Gastrocnemius medialis (tissue), 4 donors: ENCODE results near the gene CFAP221. TPM values are rescaled to one million over a fixed set of nuclear protein-coding genes. Genes with fewer than 3 reads are reported as not detected.

Source experiments
- ATAC-seq, 2 donors: fragments of 150-250 bp; one replicate each; pipeline ENCODE4 v1.9.1; 2016
- DNase-seq, 2 donors: peaks; one replicate each; pipeline ENCODE4 v3.0.0-alpha.2; 2019
- H3K27ac ChIP-seq, 4 donors: fragments of 200-600 bp; sonication (generic); 1 replicate in 1 of 4; 2 replicates in 3 of 4; pipeline ENCODE4 v1.5.1; 2016 to 2018; ENCODE audit warnings: mild to moderate bottlenecking in 2 of 4, moderate library complexity in 1 of 4
- H3K27me3 ChIP-seq, 3 donors: fragments of 200-600 bp; sonication (generic) in 2 of 3; 1 replicate in 1 of 3; 2 replicates in 2 of 3; pipeline versions ENCODE4 v1.5.1 to v1.6.0; 2016 to 2019; ENCODE audit warnings: mild to moderate bottlenecking in 1 of 3, moderate library complexity in 1 of 3
- H3K36me3 ChIP-seq, 2 donors: fragments of 200-600 bp; sonication (generic) in 1 of 2; one replicate each; pipeline ENCODE4 v1.5.1; 2017 to 2018
- H3K4me1 ChIP-seq, 2 donors: fragments of 200-600 bp; sonication (generic) in 1 of 2; one replicate each; pipeline ENCODE4 v1.5.1; 2016 to 2017; ENCODE audit warnings: mild to moderate bottlenecking in 2 of 2
- H3K4me3 ChIP-seq, 4 donors: fragments of 200-600 bp; sonication (generic) in 3 of 4; 1 replicate in 1 of 4; 2 replicates in 3 of 4; pipeline ENCODE4 v1.5.1; 2016 to 2019; ENCODE audit warnings: mild to moderate bottlenecking in 2 of 4
- H3K9me3 ChIP-seq, 3 donors: fragments of 200-600 bp; sonication (generic) in 2 of 3; 1 replicate in 1 of 3; 2 replicates in 2 of 3; pipeline ENCODE4 v1.5.1; 2016 to 2019
- POLR2A ChIP-seq, 2 donors: fragments of 450-650 bp; IDR thresholded peaks; one replicate each; pipeline ENCODE4 v1.6.1; 2017; ENCODE audit warnings: antibody characterized with exemption in 2 of 2, mild to moderate bottlenecking in 2 of 2, moderate library complexity in 2 of 2
- in situ Hi-C, 4 donors: fragments of 200-750 bp; cut with MboI; loops; one replicate each; pipeline versions ENCODE4 v1.15.0 to v1.8.0; 2017; ENCODE audit warnings: low sequenced_read_pairs in 4 of 4
- intact Hi-C: fragments of 100-400 bp; cut with DNase I; formaldehyde crosslinking; loops from one replicate; pipeline ENCODE4 v1.15.1; 2023; ENCODE audit warnings: low total_unique reads
- total RNA-seq, 4 donors: library from RNA; depleted of rRNA; stranded (reverse); fragments of >200 nt; gene quantifications; one replicate each; pipeline versions ENCODE4 v1.1.0 to v1.2.3, GENCODE V29; 2016
- TF ChIP-seq, protein P1 (sequence below), 5 experiments: fragments of 450-650 bp in 3 of 5; fragments of 200-600 bp in 2 of 5; sonication (generic) in 2 of 5; IDR thresholded peaks in 4 of 5; conservative IDR thresholded peaks in 1 of 5; 1 replicate in 4 of 5; 2 replicates in 1 of 5; pipeline ENCODE4 v1.5.1; 2016 to 2019; ENCODE audit warnings: antibody characterized with exemption in 5 of 5, mild to moderate bottlenecking in 3 of 5, moderate library complexity in 3 of 5

The CFAP221 gene
- total RNA-seq, 4 donors from 2014 or later: not detected

DNA sequence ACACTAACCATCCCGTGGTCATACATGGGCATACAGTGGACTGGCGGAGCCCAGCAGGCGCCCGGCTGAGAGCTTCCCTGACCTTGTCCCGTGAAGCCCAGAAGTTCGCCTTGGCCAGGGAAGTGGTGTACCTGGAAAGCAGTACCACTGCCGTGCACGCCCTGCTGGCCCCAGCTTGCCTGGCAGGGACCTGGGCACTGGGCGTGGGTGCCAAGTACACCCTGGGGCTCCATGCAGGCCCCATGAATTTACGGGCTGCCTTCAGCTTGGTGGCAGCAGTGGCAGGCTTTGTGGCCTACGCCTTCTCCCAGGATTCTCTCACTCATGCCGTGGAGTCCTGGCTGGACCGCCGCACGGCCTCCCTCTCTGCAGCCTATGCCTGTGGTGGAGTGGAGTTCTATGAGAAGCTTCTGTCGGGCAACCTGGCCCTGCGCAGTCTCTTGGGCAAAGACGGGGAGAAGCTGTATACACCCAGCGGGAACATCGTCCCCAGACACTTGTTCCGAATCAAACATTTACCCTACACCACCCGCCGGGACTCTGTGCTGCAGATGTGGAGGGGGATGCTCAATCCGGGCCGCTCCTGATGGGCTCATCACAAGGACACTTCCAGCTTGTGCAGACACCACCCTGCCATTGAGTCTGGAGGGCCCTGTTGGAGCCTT, 137.1 kb downstream of the CFAP221 start:
- H3K4me3 ChIP-seq: no peak overlapping the region
- no peaks in the 10 kb centered on the region for H3K9me3 ChIP-seq
- ATAC-seq (no peak), DNase-seq (no peak)
- in situ Hi-C loops (no loop called here), intact Hi-C loops (no loop called here)
- no peaks in the 10 kb centered on the region for H3K27me3 ChIP-seq
- H3K27ac ChIP-seq: no peak overlapping the region
- H3K36me3 ChIP-seq: peaks cover 0 to 8% of the 10 kb centered on the region in 2 donors
- TF ChIP-seq POLR2A (IDR thresholded peaks at IDR 0.05): no peak
- TF ChIP-seq, protein P1, sequence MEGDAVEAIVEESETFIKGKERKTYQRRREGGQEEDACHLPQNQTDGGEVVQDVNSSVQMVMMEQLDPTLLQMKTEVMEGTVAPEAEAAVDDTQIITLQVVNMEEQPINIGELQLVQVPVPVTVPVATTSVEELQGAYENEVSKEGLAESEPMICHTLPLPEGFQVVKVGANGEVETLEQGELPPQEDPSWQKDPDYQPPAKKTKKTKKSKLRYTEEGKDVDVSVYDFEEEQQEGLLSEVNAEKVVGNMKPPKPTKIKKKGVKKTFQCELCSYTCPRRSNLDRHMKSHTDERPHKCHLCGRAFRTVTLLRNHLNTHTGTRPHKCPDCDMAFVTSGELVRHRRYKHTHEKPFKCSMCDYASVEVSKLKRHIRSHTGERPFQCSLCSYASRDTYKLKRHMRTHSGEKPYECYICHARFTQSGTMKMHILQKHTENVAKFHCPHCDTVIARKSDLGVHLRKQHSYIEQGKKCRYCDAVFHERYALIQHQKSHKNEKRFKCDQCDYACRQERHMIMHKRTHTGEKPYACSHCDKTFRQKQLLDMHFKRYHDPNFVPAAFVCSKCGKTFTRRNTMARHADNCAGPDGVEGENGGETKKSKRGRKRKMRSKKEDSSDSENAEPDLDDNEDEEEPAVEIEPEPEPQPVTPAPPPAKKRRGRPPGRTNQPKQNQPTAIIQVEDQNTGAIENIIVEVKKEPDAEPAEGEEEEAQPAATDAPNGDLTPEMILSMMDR (IDR thresholded peaks at IDR 0.05 in 4 of 5, conservative IDR thresholded peaks at IDR 0.05 in 1 of 5): no peak
- peaks cover 7 to 8% of the 10 kb centered on the region in 2 donors for H3K4me1 ChIP-seq

DNA sequence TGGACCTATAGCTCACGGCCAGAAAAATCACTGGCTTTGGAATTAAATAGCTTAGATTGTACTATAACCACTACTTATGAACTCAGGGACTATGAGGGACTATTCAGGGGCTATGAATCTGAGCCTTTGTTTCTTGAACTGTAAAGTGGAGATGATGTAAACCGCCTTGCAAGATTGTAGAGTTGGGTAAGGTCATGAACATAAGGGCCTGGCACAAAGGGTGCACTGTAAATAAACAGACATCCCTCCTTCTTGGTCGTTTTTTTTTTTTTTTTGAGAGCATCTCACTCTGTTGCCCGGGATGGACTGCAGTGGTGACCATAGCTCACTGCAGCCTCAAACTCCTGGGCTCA, 137.6 kb downstream of the CFAP221 start:
- DNase-seq (no peak), ATAC-seq (no peak)
- H3K4me3 ChIP-seq: no peak overlapping the region
- peaks cover 0 to 8% of the 10 kb centered on the region in 2 donors for H3K36me3 ChIP-seq
- in situ Hi-C loops (no loop called here), intact Hi-C loops (no loop called here)
- H3K4me1 ChIP-seq: peaks cover 7 to 8% of the 10 kb centered on the region in 2 donors
- no peaks in the 10 kb centered on the region for H3K9me3 ChIP-seq
- TF ChIP-seq, protein P1 (IDR thresholded peaks at IDR 0.05 in 4 of 5, conservative IDR thresholded peaks at IDR 0.05 in 1 of 5): no peak
- TF ChIP-seq POLR2A (IDR thresholded peaks at IDR 0.05): no peak
- no peaks in the 10 kb centered on the region for H3K27me3 ChIP-seq
- H3K27ac ChIP-seq: no peak overlapping the region

DNA sequence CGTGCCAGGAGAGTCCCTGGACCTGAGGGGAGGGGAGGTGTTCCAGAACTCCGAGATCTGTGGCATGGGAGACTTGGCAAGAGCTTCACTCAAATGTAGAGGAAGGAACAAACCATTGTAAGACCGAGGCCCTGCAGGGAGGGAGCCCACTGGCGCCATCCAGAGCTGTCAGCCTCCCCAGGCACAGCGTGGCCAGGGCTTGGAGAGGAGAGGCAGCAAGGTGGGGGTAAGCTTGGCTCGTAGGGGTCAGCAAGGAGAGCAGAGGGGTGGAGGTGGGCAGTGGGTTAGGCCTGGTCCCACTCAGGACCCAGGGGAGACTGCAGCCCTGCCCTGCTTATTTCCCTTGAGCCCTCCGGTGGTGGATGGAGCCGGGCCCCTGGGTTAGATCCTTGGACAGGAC, 138.3 kb downstream of the CFAP221 start:
- peaks cover 7 to 8% of the 10 kb centered on the region in 2 donors for H3K4me1 ChIP-seq
- H3K27me3 ChIP-seq: no peaks in the 10 kb centered on the region
- intact Hi-C loops: no loop called here
- H3K4me3 ChIP-seq: no peak overlapping the region
- no peak for TF ChIP-seq POLR2A (IDR thresholded peaks at IDR 0.05)
- TF ChIP-seq, protein P1 (IDR thresholded peaks at IDR 0.05 in 4 of 5, conservative IDR thresholded peaks at IDR 0.05 in 1 of 5): no peak
- no peaks in the 10 kb centered on the region for H3K9me3 ChIP-seq
- peaks cover 0 to 8% of the 10 kb centered on the region in 2 donors for H3K36me3 ChIP-seq
- DNase-seq (no peak), ATAC-seq (no peak)
- in situ Hi-C loops: no loop called here
- H3K27ac ChIP-seq: no peak overlapping the region

DNA sequence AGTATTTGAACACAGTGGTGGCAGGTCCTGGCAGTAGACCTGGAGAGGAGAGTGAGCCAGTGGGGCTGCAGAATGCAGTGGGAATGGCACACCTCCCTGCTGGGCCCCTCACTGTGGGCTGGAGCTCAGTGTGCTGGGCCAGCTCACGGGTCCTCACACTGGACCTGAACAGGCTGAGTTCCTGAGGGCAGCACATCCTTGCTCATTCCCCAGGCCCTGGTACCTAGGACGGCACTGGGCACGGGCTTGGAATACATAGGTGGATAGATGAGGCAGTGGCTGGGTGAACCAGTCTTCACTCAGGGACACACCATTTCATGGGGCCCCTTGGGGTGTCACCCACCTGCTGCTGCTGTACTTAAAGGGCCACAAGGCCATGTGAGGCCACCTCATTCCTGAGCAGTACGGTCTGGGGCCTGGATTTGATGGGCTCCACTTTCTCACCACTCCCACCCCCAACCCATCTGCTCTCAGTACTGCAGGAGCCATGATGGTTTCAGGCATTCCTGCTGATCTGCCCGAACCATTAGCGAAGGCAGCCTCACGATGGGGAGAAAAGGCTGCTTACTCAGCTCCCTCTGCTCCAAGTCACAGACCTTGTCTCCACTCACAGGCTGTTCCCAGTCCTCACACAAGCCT, 138.9 kb downstream of the CFAP221 start:
- Histone ChIP-seq H3K9me3 (no peaks in the 10 kb centered on the region), H3K27me3 (no peaks in the 10 kb centered on the region), H3K27ac (no peak overlapping the region), H3K36me3 (peaks cover 0 to 8% of the 10 kb centered on the region in 2 donors), H3K4me1 (peaks cover 7 to 8% of the 10 kb centered on the region in 2 donors), H3K4me3 (no peak overlapping the region)
- DNase-seq (no peak), ATAC-seq (no peak)
- in situ Hi-C loops (no loop called here), intact Hi-C loops (no loop called here)
- TF ChIP-seq, protein P1 (IDR thresholded peaks at IDR 0.05 in 4 of 5, conservative IDR thresholded peaks at IDR 0.05 in 1 of 5): no peak
- no peak for TF ChIP-seq POLR2A (IDR thresholded peaks at IDR 0.05)
